ENCODE measurements around the gene FIBCD1.

Gene FIBCD1

GRCh38 chr9:130938652-130939404, at the start of gene FIBCD1:
Gene FIBCD1 (minus strand): TSS chr9:130939247. CDS start chr9:130938607, 640 bp downstream.
- DNase-seq: peak; percentile 47

GRCh38 chr9:130988400-130988747, 49.3 kb upstream of the FIBCD1 start:
- DNase-seq: no peak

- no peak for DNase-seq
Measured at GRCh38 chr9:130987738-130988399, 48.8 kb upstream of the FIBCD1 start.

GRCh38 chr9:130987054-130987453, 48.0 kb upstream of the FIBCD1 start:
- no peak for DNase-seq

- DNase-seq: no peak
Measured at GRCh38 chr9:130986356-130986965, 47.4 kb upstream of the FIBCD1 start.

- DNase-seq: no peak
Measured at GRCh38 chr9:130985606-130986162, 46.6 kb upstream of the FIBCD1 start.

- no peak for DNase-seq
Measured at GRCh38 chr9:130985029-130985428, 46.0 kb upstream of the FIBCD1 start.

- no peak for DNase-seq
Measured at GRCh38 chr9:130984521-130984920, 45.5 kb upstream of the FIBCD1 start.

- no peak for DNase-seq
Measured at GRCh38 chr9:130983970-130984369, 44.9 kb upstream of the FIBCD1 start.

GRCh38 chr9:130983359-130983670, 44.3 kb upstream of the FIBCD1 start:
- DNase-seq: no peak

GRCh38 chr9:130982636-130983358, 43.8 kb upstream of the FIBCD1 start:
- no peak for DNase-seq

- DNase-seq: no peak
Measured at GRCh38 chr9:130981756-130982137, 42.7 kb upstream of the FIBCD1 start.

- no peak for DNase-seq
Measured at GRCh38 chr9:130981002-130981755, 42.1 kb upstream of the FIBCD1 start.

- DNase-seq: no peak
Measured at GRCh38 chr9:130980526-130980925, 41.5 kb upstream of the FIBCD1 start.

- no peak for DNase-seq
Measured at GRCh38 chr9:130979591-130980385, 40.7 kb upstream of the FIBCD1 start.

- no peak for DNase-seq
Measured at GRCh38 chr9:130977811-130978221, 38.8 kb upstream of the FIBCD1 start.

GRCh38 chr9:130975932-130976841, 37.1 kb upstream of the FIBCD1 start:
- DNase-seq: no peak

- no peak for DNase-seq
Measured at GRCh38 chr9:130975156-130975555, 36.1 kb upstream of the FIBCD1 start.

- no peak for DNase-seq
Measured at GRCh38 chr9:130974697-130975096, 35.6 kb upstream of the FIBCD1 start.

- no peak for DNase-seq
Measured at GRCh38 chr9:130973686-130974281, 34.7 kb upstream of the FIBCD1 start.
